A549 (cell line): ENCODE data around the gene VSTM4. TPM values are rescaled to one million over a fixed set of nuclear protein-coding genes. Genes with fewer than 3 reads are reported as not detected.

Experiments used
- ATAC-seq, 2 experiments: fragments of 200-7000 bp in 1 of 2; fragments of >200 bp in 1 of 2; cut with Nextera tagmentation in 1 of 2; cut with Tn5 transposase in 1 of 2; 3 replicates each; pipeline versions ENCODE4 v1.8.0 to v1.9.1; 2018 to 2020; ENCODE audit warnings: mild to moderate bottlenecking in 1 of 2, moderate library complexity in 1 of 2
- CTCF ChIA-PET: fragments of 300-600 bp; sonication (Branson Sonifier 250); formaldehyde crosslinking; extraction: SDS; loops from one replicate; lab custom pipeline; 2021; ENCODE audit warnings: antibody characterized with exemption, inconsistent platforms; lab: Yijun Ruan, JAX
- POLR2A ChIA-PET: fragments of 350-600 bp; formaldehyde crosslinking; extraction: SDS; loops from one replicate; lab custom pipeline; 2021; ENCODE audit warnings: antibody characterized with exemption, inconsistent platforms; lab: Yijun Ruan, JAX
- DNase-seq, 2 experiments: peaks; one replicate each; pipeline versions ENCODE4 v3.0.0 to v3.0.0-alpha.2; 2011 to 2016; ENCODE audit warnings: low read depth in 1 of 2, low spot score in 1 of 2
- FAIRE-seq: peaks from 2 replicates; lab custom pipeline; 2011; peaks lifted over from hg19 to GRCh38; lab: Jason Lieb, UNC
- H3K27ac ChIP-seq, 2 experiments: fragments of >200 bp; sonication (Bioruptor Twin); formaldehyde crosslinking; 3 replicates each; pipeline ENCODE4 v1.5.1; 2016 to 2017
- H3K4me1 ChIP-seq: fragments of >200 bp; sonication (Bioruptor Twin); formaldehyde crosslinking; 3 replicates; pipeline ENCODE4 v1.6.1; 2016
- H3K4me2 ChIP-seq: fragments of >200 bp; sonication (Bioruptor Twin); formaldehyde crosslinking; 3 replicates; pipeline ENCODE4 v1.6.1; 2016
- H3K4me3 ChIP-seq: fragments of >200 bp; sonication (Bioruptor Twin); formaldehyde crosslinking; 3 replicates; pipeline ENCODE4 v1.5.1; 2016
- H3K9me3 ChIP-seq: fragments of >200 bp; sonication (Bioruptor Twin); formaldehyde crosslinking; 3 replicates; pipeline ENCODE4 v1.6.1; 2016
- CHD2 ChIP-seq: fragments of 150-350 bp; IDR thresholded peaks from 2 replicates; pipeline ENCODE4 v1.6.1; 2014; ENCODE audit warnings: low read length; ENCODE audit not compliant: partially characterized antibody
- CHD4 ChIP-seq: fragments of 200-600 bp; sonication (generic); IDR thresholded peaks from 2 replicates; pipeline ENCODE4 v1.6.1; 2016; ENCODE audit warnings: antibody characterized with exemption, mild to moderate bottlenecking, borderline replicate concordance
- EHMT2 ChIP-seq: fragments of 200-600 bp; sonication (generic); IDR thresholded peaks from 2 replicates; pipeline ENCODE4 v1.6.1; 2016; ENCODE audit warnings: antibody characterized with exemption, low read depth, mild to moderate bottlenecking, moderate library complexity
- FOSL2 ChIP-seq, 2 experiments: fragments of 450-650 bp in 1 of 2; fragments of >200 bp in 1 of 2; sonication (Bioruptor Twin) in 1 of 2; formaldehyde crosslinking; IDR thresholded peaks; 2 replicates each; pipeline versions ENCODE4 v1.5.0 to v1.6.1; 2016 to 2020; ENCODE audit warnings: mild to moderate bottlenecking in 1 of 2, moderate library complexity in 1 of 2
- FOXS1 ChIP-seq: fragments of 250-450 bp; sonication (Bioruptor Pico); IDR thresholded peaks from 2 replicates; pipeline ENCODE4 v1.5.0; 2020; ENCODE audit warnings: mild to moderate bottlenecking, moderate library complexity
- HDAC2 ChIP-seq: fragments of 200-600 bp; sonication (generic); IDR thresholded peaks from 2 replicates; pipeline ENCODE4 v1.6.1; 2016
- JUN ChIP-seq, 2 experiments: fragments of >200 bp; sonication (Bioruptor Twin); formaldehyde crosslinking; IDR thresholded peaks; 2 replicates in 1 of 2; 3 replicates in 1 of 2; pipeline ENCODE4 v1.6.1; 2016 to 2017
- JUNB ChIP-seq: fragments of >200 bp; sonication (Bioruptor Twin); formaldehyde crosslinking; IDR thresholded peaks from 2 replicates; pipeline ENCODE4 v1.6.1; 2016
- MAFK ChIP-seq: fragments of 450-650 bp; IDR thresholded peaks from 2 replicates; pipeline ENCODE4 v1.6.1; 2014; ENCODE audit not compliant: partially characterized antibody
- NR3C1 ChIP-seq: fragments of >200 bp; sonication (Bioruptor Twin); formaldehyde crosslinking; IDR thresholded peaks from 3 replicates; pipeline ENCODE4 v1.6.1; 2017
- POLR2AphosphoS2 ChIP-seq: conservative IDR thresholded peaks from 2 replicates; pipeline ENCODE4 v1.6.1; 2012; ENCODE audit warnings: low read length, improper control_type of control experiment, inconsistent platforms
- RAD21 ChIP-seq, 2 experiments: fragments of >200 bp in 1 of 2; sonication (Bioruptor Twin) in 1 of 2; formaldehyde crosslinking in 1 of 2; IDR thresholded peaks in 1 of 2; conservative IDR thresholded peaks in 1 of 2; 2 replicates in 1 of 2; 3 replicates in 1 of 2; pipeline ENCODE4 v1.6.1; 2012 to 2018; ENCODE audit warnings: inconsistent platforms in 1 of 2
- RARB ChIP-seq: fragments of 250-450 bp; sonication (Bioruptor Pico); IDR thresholded peaks from 2 replicates; pipeline ENCODE4 v1.8.0; 2021; ENCODE audit warnings: mild to moderate bottlenecking, moderate library complexity
- RCOR1 ChIP-seq: fragments of 150-350 bp; IDR thresholded peaks from 2 replicates; pipeline ENCODE4 v1.6.1; 2014; ENCODE audit warnings: antibody characterized with exemption, low read length, low read depth
- RFX5 ChIP-seq: fragments of 450-650 bp; IDR thresholded peaks from 2 replicates; pipeline ENCODE4 v1.7.1; 2014; ENCODE audit warnings: antibody characterized with exemption, mild to moderate bottlenecking, moderate library complexity
- SREBF2 ChIP-seq: fragments of 450-650 bp; IDR thresholded peaks from 2 replicates; pipeline ENCODE4 v1.6.1; 2014; ENCODE audit warnings: mild to moderate bottlenecking, moderate library complexity
- ZC3H11A ChIP-seq: fragments of 450-650 bp; IDR thresholded peaks from 2 replicates; pipeline ENCODE4 v1.6.1; 2014; ENCODE audit warnings: antibody characterized with exemption, mild to moderate bottlenecking
- ZFP36 ChIP-seq: fragments of 450-650 bp; IDR thresholded peaks from 2 replicates; pipeline ENCODE4 v1.6.1; 2014; ENCODE audit warnings: borderline replicate concordance; ENCODE audit not compliant: partially characterized antibody
- ZNF302 ChIP-seq: fragments of 250-450 bp; sonication (Bioruptor Pico); IDR thresholded peaks from 2 replicates; pipeline ENCODE4 v1.9.0; 2021; ENCODE audit warnings: inconsistent platforms, mild to moderate bottlenecking, moderate library complexity
- ZSCAN20 ChIP-seq: fragments of 250-450 bp; sonication (Bioruptor Pico); IDR thresholded peaks from 2 replicates; pipeline ENCODE4 v1.8.0; 2022; ENCODE audit warnings: mild to moderate bottlenecking, moderate library complexity
- WGBS: methylation state at CpG from one replicate; pipeline ENCODE4 v1.1.6; 2017; ENCODE audit errors: missing lambda C conversion rate; 5-methylcytosine and 5-hydroxymethylcytosine counted together
- polyA plus RNA-seq, 4 experiments: library from polyadenylated mRNA; depleted of rRNA in 3 of 4; stranded (reverse); fragments of >200 nt; fragmentation: RNase III in 1 of 4; extraction: RNeasy Plus Mini Kit Qiagen cat#74134 plus additional on column Dnase treatment in 1 of 4; gene quantifications; 2 replicates in 3 of 4; 3 replicates in 1 of 4; pipeline ENCODE4 v1.2.3, GENCODE V29; 2011 to 2017
- TF ChIP-seq, protein P1 (sequence below): IDR thresholded peaks from 2 replicates; pipeline ENCODE4 v1.6.1; 2012
- TF ChIP-seq, protein P2 (sequence below): IDR thresholded peaks from 2 replicates; pipeline ENCODE4 v1.6.1; 2012
- TF ChIP-seq, protein P3 (sequence below): fragments of 450-650 bp; IDR thresholded peaks from 2 replicates; pipeline ENCODE4 v1.6.1; 2014; ENCODE audit warnings: antibody characterized with exemption
- TF ChIP-seq, protein P4 (sequence below): fragments of 250-450 bp; sonication (Bioruptor Pico); IDR thresholded peaks from 2 replicates; pipeline ENCODE4 v1.5.0; 2020; ENCODE audit warnings: low read depth, mild to moderate bottlenecking, moderate library complexity

Gene VSTM4
- polyA plus RNA-seq, 2 of the 4 experiments (the other 2 are of a cell fraction): 0.18 to 0.53 TPM

DNA sequence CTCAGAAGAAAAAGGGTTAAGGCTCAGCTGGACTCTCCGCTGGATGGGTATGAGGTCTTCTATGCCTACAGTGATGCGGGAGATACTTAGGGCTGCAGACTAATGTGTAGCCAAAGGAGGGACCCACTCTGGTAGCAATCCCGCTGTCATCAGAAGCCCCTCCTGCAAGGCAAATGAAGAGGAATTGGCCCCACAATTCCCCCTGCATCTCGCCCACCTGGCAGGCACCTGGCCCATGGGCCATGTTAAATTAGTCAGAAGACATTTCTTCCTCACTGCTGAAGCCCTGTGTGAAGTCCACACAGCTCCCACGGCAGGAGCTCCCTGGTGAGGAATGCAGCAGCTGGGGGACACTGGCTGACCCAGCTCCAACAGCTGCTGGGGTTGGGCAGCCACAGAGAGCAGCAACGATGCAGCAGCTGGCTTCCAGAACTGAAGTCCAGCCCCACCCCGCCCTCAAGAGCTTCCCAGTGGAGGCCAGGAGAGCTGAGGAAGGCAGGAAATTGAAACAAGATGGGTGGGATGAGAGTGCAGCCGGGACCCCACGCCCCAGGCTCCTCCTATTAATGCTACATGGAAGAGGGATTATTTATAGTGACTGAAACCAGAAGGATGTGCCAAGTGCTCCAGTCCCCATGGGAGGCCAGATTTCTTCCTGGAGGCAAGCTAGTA, 5.5 kb downstream of the VSTM4 start:
- Histone ChIP-seq H3K4me3 (no peak overlapping the region), H3K9me3 (no peaks in the 10 kb centered on the region), H3K27ac (no peak overlapping the region), H3K4me1 (no peaks in the 10 kb centered on the region), H3K4me2 (no peak overlapping the region)
- TF ChIP-seq, protein P1, sequence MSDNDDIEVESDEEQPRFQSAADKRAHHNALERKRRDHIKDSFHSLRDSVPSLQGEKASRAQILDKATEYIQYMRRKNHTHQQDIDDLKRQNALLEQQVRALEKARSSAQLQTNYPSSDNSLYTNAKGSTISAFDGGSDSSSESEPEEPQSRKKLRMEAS: no peak
- no peak for TF ChIP-seq RARB (CRISPR knock-in tag)
- TF ChIP-seq POLR2AphosphoS2: no peak
- no peak for TF ChIP-seq RFX5
- TF ChIP-seq ZC3H11A: no peak
- TF ChIP-seq MAFK: no peak
- TF ChIP-seq JUN (IDR thresholded peaks at IDR 0.05): no peak
- ChIA-PET CTCF (interaction anchor here (0.9 kb wide), 1 partner anchor 287 kb away, joined by 3 read pairs; no protein-coding TSS in a partner anchor), POLR2A (no interaction called here)
- 26% methylated on average over 8 of the region's 9 CpGs for WGBS
- FAIRE-seq: no peak
- ATAC-seq: no peak
- no peak for DNase-seq

DNA sequence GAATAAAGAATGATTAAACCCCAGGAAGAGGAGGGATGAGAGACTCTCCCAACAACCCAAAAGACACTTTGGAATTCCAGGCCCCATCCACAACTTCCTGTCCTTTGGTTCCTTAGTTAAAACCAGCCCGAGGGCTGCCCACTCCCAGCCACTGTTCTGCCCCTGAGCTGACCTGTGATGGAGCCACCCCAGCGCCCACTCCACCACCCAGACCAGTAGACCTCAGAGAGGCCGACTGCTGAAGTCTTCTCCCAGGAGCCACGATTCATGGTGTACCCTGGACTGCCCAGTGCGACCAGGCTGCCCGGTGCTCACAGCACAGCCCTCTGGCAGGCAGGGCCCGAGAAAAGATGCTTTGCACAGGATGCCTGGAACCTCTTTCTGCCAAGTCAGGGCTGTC, 6.7 kb downstream of the VSTM4 start:
- TF ChIP-seq, protein P2, sequence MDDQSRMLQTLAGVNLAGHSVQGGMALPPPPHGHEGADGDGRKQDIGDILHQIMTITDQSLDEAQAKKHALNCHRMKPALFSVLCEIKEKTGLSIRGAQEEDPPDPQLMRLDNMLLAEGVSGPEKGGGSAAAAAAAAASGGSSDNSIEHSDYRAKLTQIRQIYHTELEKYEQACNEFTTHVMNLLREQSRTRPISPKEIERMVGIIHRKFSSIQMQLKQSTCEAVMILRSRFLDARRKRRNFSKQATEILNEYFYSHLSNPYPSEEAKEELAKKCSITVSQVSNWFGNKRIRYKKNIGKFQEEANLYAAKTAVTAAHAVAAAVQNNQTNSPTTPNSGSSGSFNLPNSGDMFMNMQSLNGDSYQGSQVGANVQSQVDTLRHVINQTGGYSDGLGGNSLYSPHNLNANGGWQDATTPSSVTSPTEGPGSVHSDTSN: no peak
- TF ChIP-seq, protein P3, sequence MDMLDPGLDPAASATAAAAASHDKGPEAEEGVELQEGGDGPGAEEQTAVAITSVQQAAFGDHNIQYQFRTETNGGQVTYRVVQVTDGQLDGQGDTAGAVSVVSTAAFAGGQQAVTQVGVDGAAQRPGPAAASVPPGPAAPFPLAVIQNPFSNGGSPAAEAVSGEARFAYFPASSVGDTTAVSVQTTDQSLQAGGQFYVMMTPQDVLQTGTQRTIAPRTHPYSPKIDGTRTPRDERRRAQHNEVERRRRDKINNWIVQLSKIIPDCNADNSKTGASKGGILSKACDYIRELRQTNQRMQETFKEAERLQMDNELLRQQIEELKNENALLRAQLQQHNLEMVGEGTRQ: no peak
- TF ChIP-seq ZNF302 (CRISPR knock-in tag): no peak
- no peak for TF ChIP-seq HDAC2
- no peak for TF ChIP-seq SREBF2
- no peak for TF ChIP-seq EHMT2
- TF ChIP-seq FOSL2 (IDR thresholded peaks at IDR 0.05): no peak
- no peak for TF ChIP-seq FOSL2 (CRISPR knock-in tag; IDR thresholded peaks at IDR 0.05)
- ChIA-PET CTCF (no interaction called here), POLR2A (no interaction called here)
- DNase-seq (no peak), ATAC-seq (no peak), FAIRE-seq (no peak)
- 19% methylated on average over 2 of the region's 7 CpGs for WGBS
- Histone ChIP-seq H3K4me1 (no peaks in the 10 kb centered on the region), H3K4me3 (no peak overlapping the region), H3K9me3 (no peaks in the 10 kb centered on the region), H3K27ac (no peak overlapping the region), H3K4me2 (no peak overlapping the region)

DNA sequence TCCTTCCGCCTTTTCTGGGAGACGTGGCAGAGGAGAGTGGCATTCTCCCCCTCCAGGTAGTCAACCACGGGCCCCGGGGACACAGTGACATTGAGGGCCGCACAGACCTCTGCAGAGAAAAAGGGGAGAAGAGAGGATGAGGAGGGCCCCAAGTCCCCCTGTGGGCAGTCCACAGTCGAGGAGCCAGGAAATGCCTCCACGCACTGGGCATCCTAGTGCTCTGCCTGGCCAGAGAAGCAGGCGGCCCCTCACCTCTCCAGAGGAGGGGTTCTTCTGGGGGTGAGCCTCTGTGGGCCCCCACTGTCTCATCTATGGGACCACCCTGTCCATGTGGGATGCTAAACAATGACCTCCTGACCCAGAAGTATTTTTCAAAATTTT, 7.4 kb downstream of the VSTM4 start:
- TF ChIP-seq CHD4: no peak
- TF ChIP-seq RAD21 (conservative IDR thresholded peaks at IDR 0.05 in 1 of 2, IDR thresholded peaks at IDR 0.05 in 1 of 2): no peak
- TF ChIP-seq, protein P3: no peak
- no peak for TF ChIP-seq ZFP36
- no peak for TF ChIP-seq FOSL2 (IDR thresholded peaks at IDR 0.05)
- no peak for TF ChIP-seq FOSL2 (CRISPR knock-in tag; IDR thresholded peaks at IDR 0.05)
- TF ChIP-seq CHD2: no peak
- no peak for TF ChIP-seq NR3C1
- no peak for TF ChIP-seq ZSCAN20 (CRISPR knock-in tag)
- no peak for TF ChIP-seq JUNB
- no peak for TF ChIP-seq FOXS1 (CRISPR knock-in tag)
- TF ChIP-seq, protein P4, sequence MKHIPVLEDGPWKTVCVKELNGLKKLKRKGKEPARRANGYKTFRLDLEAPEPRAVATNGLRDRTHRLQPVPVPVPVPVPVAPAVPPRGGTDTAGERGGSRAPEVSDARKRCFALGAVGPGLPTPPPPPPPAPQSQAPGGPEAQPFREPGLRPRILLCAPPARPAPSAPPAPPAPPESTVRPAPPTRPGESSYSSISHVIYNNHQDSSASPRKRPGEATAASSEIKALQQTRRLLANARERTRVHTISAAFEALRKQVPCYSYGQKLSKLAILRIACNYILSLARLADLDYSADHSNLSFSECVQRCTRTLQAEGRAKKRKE (CRISPR knock-in tag): no peak
- no peak for TF ChIP-seq ZNF302 (CRISPR knock-in tag)
- TF ChIP-seq RARB (CRISPR knock-in tag): no peak
- no peak for TF ChIP-seq RCOR1
- H3K9me3 ChIP-seq: no peaks in the 10 kb centered on the region
- H3K4me1 ChIP-seq: no peaks in the 10 kb centered on the region
- H3K4me3 ChIP-seq: no peak overlapping the region
- FAIRE-seq: no peak
- POLR2A ChIA-PET: no interaction called here
- no peak for ATAC-seq
- H3K27ac ChIP-seq: no peak overlapping the region
- CTCF ChIA-PET: no interaction called here
- H3K4me2 ChIP-seq: no peak overlapping the region
- WGBS: 39% methylated on average over 4 of the region's 8 CpGs
- no peak for DNase-seq
